Small intestine (tissue), 7 donors: Measurements from ENCODE around the gene NAPB. TPM values are rescaled to one million over a fixed set of nuclear protein-coding genes. Genes with fewer than 3 reads are reported as not detected.
A peak's percentile ranks its signal among the peaks of the same experiment; 100 is the strongest.

ENCODE experiments used
- DNase-seq, 2 donors: peaks; one replicate each; pipeline versions ENCODE4 v3.0.0 to v3.0.0-alpha.2; 2013
- FAIRE-seq: peaks from 2 replicates; lab custom pipeline; 2012; peaks lifted over from hg19 to GRCh38; lab: Jason Lieb, UNC
- H3K27ac ChIP-seq, 3 donors: one replicate each; pipeline ENCODE4 v1.5.1; 2013; ENCODE audit warnings: low read length in 2 of 3, mild to moderate bottlenecking in 2 of 3, control low read depth in 1 of 3, inconsistent platforms in 1 of 3, low read depth in 1 of 3, moderate library complexity in 1 of 3
- H3K27me3 ChIP-seq, 3 donors: one replicate each; pipeline ENCODE4 v1.6.1; 2013; ENCODE audit warnings: low read length in 3 of 3, inconsistent platforms in 1 of 3; ENCODE audit not compliant: control insufficient read depth in 3 of 3, insufficient read depth in 3 of 3
- H3K36me3 ChIP-seq, 3 donors: one replicate each; pipeline ENCODE4 v1.6.1; 2013; ENCODE audit warnings: low read length in 3 of 3, inconsistent platforms in 1 of 3, low read depth in 1 of 3, mild to moderate bottlenecking in 1 of 3, moderate library complexity in 1 of 3; ENCODE audit not compliant: control insufficient read depth in 3 of 3, insufficient read depth in 2 of 3
- H3K4me1 ChIP-seq, 3 donors: one replicate each; pipeline ENCODE4 v1.6.1; 2013; ENCODE audit warnings: low read length in 2 of 3, inconsistent platforms in 1 of 3, low read depth in 1 of 3, mild to moderate bottlenecking in 1 of 3, moderate library complexity in 1 of 3; ENCODE audit not compliant: control insufficient read depth in 3 of 3, insufficient read depth in 2 of 3
- H3K4me3 ChIP-seq, 3 donors: one replicate each; pipeline ENCODE4 v1.5.1; 2013; ENCODE audit warnings: low read length in 3 of 3, control low read depth in 1 of 3, inconsistent platforms in 1 of 3, low read depth in 1 of 3, mild to moderate bottlenecking in 1 of 3, moderate library complexity in 1 of 3
- H3K9me3 ChIP-seq, 2 donors: one replicate each; pipeline ENCODE4 v1.6.1; 2013; ENCODE audit warnings: low read depth in 1 of 2, low read length in 1 of 2; ENCODE audit not compliant: control insufficient read depth in 2 of 2, insufficient read depth in 1 of 2
- WGBS, 3 donors: extraction: QIAGEN DNeasy Blood & Tissue Kit; methylation state at CpG; one replicate each; pipeline ENCODE4 v1.1.7; 2013; 5-methylcytosine and 5-hydroxymethylcytosine counted together
- polyA plus RNA-seq, 4 donors: library from polyadenylated mRNA; stranded (reverse) in 3 of 4; unstranded in 1 of 4; fragments of 200-250 nt in 3 of 4; fragments of 120-200 nt in 1 of 4; gene quantifications; one replicate each; pipeline versions ENCODE4 v1.2.1 to v1.2.3, GENCODE V29; 2013
- donor health status: healthy with polysubstance abuse.
- donor health status: control.
- donor health status: control.
- donor health status: Bipolar disorder and iron deficiency.
- donor health status: healthy.

The NAPB gene
- polyA plus RNA-seq, 4 donors = 3.2 to 12.8 (median 7.0) TPM

DNA sequence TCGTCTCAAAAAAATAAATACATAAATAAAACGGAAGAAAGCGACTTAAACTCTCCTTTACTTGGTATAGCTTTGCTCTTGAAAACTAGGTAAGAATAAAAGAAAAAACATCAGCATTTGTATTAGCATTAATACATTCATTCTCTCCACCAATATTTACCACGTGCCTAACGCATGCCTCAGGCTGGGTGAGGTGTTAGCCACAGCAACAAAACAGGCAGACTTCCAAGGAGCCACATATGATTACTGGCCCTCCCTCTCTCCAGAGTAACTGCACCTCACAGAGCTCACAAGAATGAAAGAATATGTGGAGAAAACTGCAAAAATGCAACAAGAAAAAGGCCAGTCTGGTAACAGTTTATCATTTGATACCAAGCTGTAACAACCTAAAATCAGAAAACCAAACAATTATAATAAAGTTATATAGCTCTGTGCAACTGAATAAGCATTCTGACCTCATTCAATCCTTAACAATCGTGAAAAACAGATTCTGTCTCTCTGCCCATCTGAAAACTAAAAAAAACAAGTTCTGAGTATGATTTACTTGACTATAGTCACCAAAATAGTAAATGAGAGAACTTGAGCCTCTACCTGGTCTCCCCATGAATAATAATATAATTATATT is 5.2 kb downstream of the NAPB start:
- DNase-seq (peak in 1 of 2 donors; percentile 7), FAIRE-seq (no peak)
- Histone ChIP-seq H3K27me3 (no peaks in the 10 kb centered on the region), H3K4me3 (no peak overlapping the region), H3K4me1 (peaks cover 0 to 5% (median 0%) of the 10 kb centered on the region in 3 donors), H3K27ac (no peak overlapping the region), H3K36me3 (peaks cover 0 to 2% (median 0%) of the 10 kb centered on the region in 3 donors), H3K9me3 (no peaks in the 10 kb centered on the region)
- WGBS, 3 donors = 71 to 79% (median 73%) methylated on average over 6 of the region's 6 CpGs

DNA sequence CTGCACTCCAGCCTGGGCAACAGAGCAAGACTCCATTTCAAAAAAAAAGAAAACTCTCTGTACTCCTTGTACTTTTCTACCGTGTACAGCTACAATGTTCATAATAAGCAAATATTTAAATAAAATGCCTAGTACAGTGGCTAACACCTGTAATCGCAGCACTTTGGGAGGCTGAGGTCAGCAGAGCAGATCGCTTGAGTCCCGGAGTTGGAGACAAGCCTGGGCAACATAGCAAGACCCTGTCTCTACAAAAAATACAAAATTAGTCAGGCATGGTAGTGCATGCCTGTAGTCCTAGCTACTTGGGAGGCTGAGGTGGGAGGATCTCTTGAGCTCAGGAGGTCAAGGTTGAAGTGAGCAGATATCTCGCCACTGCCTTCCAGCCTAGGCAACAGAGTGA is 5.7 kb downstream of the NAPB start:
- H3K9me3 ChIP-seq = no peaks in the 10 kb centered on the region
- no peaks in the 10 kb centered on the region for H3K27me3 ChIP-seq
- no peak for DNase-seq
- no peak for FAIRE-seq
- no peak overlapping the region for H3K27ac ChIP-seq
- peaks cover 0 to 2% (median 0%) of the 10 kb centered on the region in 3 donors for H3K36me3 ChIP-seq
- no peak overlapping the region for H3K4me3 ChIP-seq
- peaks cover 0 to 5% (median 0%) of the 10 kb centered on the region in 3 donors for H3K4me1 ChIP-seq
- WGBS, 3 donors = 86 to 92% (median 91%) methylated on average over 5 of the region's 5 CpGs

DNA sequence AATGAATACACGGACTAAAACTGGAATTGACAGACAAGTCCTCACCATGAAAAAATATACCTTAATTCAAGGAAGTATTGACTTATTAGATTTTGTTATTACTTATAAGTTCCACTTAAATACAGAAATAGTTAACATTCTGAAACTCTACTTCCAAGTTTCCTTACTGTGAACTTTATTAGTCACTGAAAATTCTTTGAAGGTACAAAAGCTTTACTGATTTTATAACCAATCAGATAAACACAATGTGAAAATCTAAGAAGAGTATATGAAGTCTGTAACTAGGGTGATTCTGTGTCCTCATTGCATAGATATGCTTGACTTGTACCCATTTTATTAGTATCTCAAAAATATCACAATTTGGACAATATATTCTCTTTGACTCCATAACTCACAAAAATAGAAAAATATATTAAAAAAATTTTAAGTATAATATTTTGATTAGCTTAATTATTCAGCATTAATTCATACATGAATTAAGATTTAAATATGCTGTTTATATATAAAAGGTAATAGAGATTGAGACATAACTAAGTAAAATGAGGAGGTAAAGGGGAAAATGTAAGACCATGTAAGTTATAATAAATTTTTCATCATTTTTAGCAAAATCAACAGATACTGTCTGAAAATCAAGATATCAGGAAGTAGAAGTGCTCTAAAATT is 6.6 kb downstream of the NAPB start:
- 65 to 79% (median 66%) methylated on average over 1 of the region's 1 CpG for WGBS, 3 donors
- FAIRE-seq (peak; percentile 41), DNase-seq (no peak)
- H3K36me3 ChIP-seq = peaks cover 0 to 2% (median 0%) of the 10 kb centered on the region in 3 donors
- peaks cover 0 to 4% (median 0%) of the 10 kb centered on the region in 3 donors for H3K4me1 ChIP-seq
- no peaks in the 10 kb centered on the region for H3K9me3 ChIP-seq
- no peak overlapping the region for H3K27ac ChIP-seq
- no peaks in the 10 kb centered on the region for H3K27me3 ChIP-seq
- H3K4me3 ChIP-seq = no peak overlapping the region

DNA sequence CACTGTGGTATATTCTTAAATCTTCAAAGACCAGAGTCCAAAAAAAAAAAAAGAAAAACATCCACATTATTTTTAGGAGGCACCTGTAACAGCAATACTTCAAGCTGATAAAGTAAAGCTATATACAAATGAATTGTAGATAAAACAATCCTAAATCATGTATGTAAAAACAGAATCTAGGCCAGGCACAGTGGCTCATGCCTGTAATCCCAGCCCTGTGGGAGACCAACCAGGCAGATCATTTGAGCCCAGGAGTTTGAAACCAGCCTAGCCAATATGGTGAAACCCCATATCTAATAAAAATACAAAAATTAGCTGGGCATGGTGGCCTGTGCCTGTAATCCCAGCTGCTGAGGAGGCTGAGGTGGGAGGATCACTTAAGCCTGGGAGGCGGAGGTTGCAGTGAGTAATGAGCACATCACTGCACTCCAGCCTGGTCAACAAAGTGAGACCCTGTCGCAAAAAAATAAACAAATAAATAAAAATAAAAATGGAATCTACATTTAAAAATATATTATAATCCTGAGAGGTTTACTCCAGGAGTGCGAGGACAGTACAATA is 7.3 kb downstream of the NAPB start:
- no peak for FAIRE-seq
- Histone ChIP-seq H3K4me1 (no peaks in the 10 kb centered on the region), H3K27ac (no peak overlapping the region), H3K27me3 (no peaks in the 10 kb centered on the region), H3K9me3 (no peaks in the 10 kb centered on the region), H3K36me3 (peaks cover 0 to 3% (median 0%) of the 10 kb centered on the region in 3 donors), H3K4me3 (no peak overlapping the region)
- 96 to 99% (median 97%) methylated on average over 3 of the region's 3 CpGs for WGBS, 3 donors
- no peak for DNase-seq

DNA sequence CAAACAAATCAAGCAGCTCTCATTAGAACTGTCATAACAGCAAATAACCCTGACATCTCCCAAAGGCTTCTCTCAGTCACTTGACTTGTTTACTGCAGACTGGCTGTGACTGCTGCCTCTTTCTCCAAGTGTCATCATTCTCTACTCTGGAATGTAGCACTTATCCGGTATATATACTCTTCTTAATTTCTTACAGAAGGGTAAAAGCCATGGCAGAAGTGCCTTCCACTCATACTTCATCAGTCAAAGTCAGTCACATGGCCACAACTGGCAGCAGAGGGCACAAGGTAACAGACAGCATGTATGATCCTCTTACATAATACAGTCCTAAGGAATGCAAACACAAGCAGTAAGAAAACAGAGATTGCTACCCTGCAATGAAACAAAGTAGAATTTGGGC is 9.3 kb downstream of the NAPB start:
- H3K36me3 ChIP-seq = peaks cover 0 to 4% (median 0%) of the 10 kb centered on the region in 3 donors
- H3K9me3 ChIP-seq = no peaks in the 10 kb centered on the region
- no peak overlapping the region for H3K4me3 ChIP-seq
- no peak overlapping the region for H3K27ac ChIP-seq
- H3K4me1 ChIP-seq = no peaks in the 10 kb centered on the region
- no peaks in the 10 kb centered on the region for H3K27me3 ChIP-seq
- no peak for FAIRE-seq
- DNase-seq = peak in 1 of 2 donors; percentile 13
- 67 to 86% (median 86%) methylated on average over 1 of the region's 1 CpG for WGBS, 3 donors

DNA sequence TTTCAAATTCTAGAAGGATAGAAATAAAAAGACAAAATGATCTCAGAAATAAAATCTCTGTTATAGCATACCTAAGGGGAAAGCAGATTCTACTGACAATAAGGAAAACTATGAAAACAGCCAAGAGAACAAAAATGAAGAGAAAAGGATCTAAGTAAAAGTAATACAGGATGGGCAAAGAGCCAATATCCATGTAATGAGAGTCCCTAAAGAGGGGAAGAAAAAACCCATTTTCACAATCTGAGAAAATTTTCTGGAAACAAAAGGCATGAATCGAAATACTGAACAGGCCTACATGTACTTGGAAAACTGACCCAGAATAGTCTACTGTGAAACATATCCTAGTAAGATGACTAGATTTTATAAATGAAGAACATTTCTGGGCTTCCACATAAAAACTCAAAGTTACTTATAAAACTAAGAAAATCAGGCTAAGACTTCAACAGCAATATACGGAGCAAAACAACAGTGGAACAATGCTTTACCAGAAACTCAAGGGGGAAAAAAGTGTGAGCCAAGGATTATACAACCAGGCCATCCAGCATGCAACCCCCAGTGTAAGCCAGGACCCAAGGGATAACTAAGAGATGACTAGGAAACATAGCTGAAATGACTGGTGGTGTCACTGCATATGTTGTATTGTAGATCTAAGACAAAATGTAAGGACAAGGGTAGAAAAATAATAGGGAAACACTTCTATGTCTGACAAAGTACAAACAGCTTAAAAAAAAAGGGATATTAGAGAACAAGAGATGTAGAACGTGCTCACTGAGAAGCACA is 10.2 kb downstream of the NAPB start:
- H3K4me1 ChIP-seq = no peaks in the 10 kb centered on the region
- H3K36me3 ChIP-seq = peaks cover 0 to 4% (median 0%) of the 10 kb centered on the region in 3 donors
- no peaks in the 10 kb centered on the region for H3K27me3 ChIP-seq
- no peaks in the 10 kb centered on the region for H3K9me3 ChIP-seq
- no peak overlapping the region for H3K4me3 ChIP-seq
- no peak for DNase-seq
- 89 to 97% (median 91%) methylated on average over 3 of the region's 3 CpGs for WGBS, 3 donors
- H3K27ac ChIP-seq = no peak overlapping the region
- FAIRE-seq = no peak

DNA sequence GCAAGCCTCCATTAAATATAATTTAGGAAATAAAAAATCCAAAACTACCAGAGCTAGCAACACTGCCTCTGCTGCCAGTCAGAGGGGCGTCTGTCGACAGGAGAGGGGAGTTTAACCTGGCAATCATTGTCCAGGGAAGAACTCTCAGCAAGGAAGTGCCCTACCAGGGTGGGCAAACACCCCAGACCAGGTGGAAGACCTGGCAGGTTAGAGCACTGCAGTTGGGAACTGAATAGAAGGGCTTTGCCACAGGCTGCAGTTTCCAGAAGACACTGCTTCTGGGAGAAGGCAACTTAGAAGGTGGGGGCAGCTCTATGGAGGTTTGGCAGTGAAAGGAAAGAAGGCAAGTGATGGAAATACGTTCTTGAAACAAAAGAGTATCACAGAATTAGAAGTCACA is 11.5 kb downstream of the NAPB start:
- no peak for DNase-seq
- Histone ChIP-seq H3K9me3 (no peaks in the 10 kb centered on the region), H3K27ac (no peak overlapping the region), H3K36me3 (peaks cover 0 to 4% (median 0%) of the 10 kb centered on the region in 3 donors), H3K4me1 (no peaks in the 10 kb centered on the region), H3K4me3 (no peak overlapping the region), H3K27me3 (no peaks in the 10 kb centered on the region)
- no peak for FAIRE-seq
- WGBS, 3 donors = 89 to 95% (median 93%) methylated on average over 3 of the region's 3 CpGs

DNA sequence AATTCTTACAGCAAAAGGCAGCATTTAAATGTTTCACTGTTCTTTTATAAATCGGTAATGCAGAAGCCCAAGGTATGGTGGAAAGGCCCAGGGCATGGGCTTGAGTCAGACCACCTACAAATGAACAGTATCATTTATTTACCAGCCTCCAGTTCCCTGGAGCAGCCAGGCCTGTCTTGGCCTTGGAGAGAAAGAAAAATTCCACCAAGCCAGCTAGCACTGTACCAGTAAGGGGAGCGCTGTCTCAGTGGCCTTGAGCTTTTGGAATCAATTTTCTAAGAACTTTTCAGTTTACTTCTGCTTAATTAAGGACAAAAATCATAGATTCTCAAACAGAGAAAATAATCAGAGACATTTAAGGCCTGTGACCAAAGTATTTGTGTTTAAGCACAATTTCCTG is 12.3 kb downstream of the NAPB start:
- no peak for DNase-seq
- H3K27ac ChIP-seq = no peak overlapping the region
- H3K9me3 ChIP-seq = no peaks in the 10 kb centered on the region
- no peaks in the 10 kb centered on the region for H3K27me3 ChIP-seq
- H3K4me3 ChIP-seq = no peak overlapping the region
- WGBS, 3 donors = 90 to 100% (median 92%) methylated on average over 2 of the region's 2 CpGs
- peaks cover 0 to 2% (median 0%) of the 10 kb centered on the region in 3 donors for H3K36me3 ChIP-seq
- H3K4me1 ChIP-seq = no peaks in the 10 kb centered on the region
- FAIRE-seq = no peak
